Right lobe of liver (tissue), 4 donors: ENCODE data around the gene PLN.

Source experiments
- CTCF ChIP-seq, 4 donors: fragments of 200-600 bp in 3 of 4; fragments of 450-650 bp in 1 of 4; IDR thresholded peaks; one replicate each; pipeline versions ENCODE4 v1.5.1 to v1.8.0; 2016 to 2022; ENCODE audit warnings: antibody characterized with exemption in 4 of 4, mild to moderate bottlenecking in 2 of 4
- POLR2A ChIP-seq: fragments of 450-650 bp; IDR thresholded peaks from one replicate; pipeline ENCODE4 v1.6.1; 2017; ENCODE audit warnings: antibody characterized with exemption, mild to moderate bottlenecking
- donor health status: DM: no; HTN: no; CAD: no.
- donor health status: DM: no; HTN: no; CAD: no.
- donor health status: DM: no; HTN: yes; CAD: no.

- TF ChIP-seq CTCF (IDR thresholded peaks at IDR 0.05) (no peak), POLR2A (no peak)
Measured at GRCh38 chr6:118589186-118589585, 41.1 kb downstream of the PLN start.
